ENCODE data around the gene ITPR3.

Gene ITPR3

DNA sequence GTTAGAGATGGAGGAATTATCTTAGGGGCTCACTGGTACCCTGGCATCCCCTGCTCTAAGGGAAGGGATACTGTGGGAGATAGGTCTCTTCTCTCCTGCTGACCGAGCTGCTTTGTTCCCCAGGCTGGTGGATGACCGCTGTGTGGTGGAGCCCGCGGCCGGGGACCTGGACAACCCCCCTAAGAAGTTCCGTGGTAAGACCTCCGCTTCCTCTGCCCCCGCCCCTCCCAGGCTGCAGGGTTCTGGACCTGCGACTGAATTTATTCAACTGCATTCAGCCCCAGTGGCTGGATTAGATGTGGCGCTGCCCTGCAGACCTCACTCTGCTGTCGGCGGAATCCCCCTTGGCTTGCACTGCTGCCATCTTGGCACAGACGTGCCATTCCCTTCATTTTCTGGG, 19.2 kb downstream of the ITPR3 start:
- DNase-seq = no peak

DNA sequence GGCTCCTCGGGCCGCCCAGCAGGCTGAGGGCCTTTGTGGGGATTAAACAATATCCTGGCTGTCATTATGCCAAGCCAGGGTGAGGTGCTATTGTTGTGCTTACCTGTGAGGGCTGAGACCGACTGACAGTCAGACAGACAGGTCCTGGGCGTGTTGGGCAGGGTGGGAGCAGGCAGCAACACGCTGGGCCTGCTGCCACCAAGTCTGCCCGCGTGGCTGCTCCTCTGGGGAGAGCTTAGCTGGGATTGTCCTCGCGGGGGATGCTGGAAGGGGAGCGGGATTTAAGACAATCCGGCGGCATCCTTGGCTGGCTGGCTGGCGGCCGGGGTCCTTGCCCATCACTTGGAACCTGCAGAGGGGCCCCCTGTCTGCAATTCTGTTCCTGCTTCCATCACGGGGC, 20.0 kb downstream of the ITPR3 start:
- DNase-seq = no peak

DNA sequence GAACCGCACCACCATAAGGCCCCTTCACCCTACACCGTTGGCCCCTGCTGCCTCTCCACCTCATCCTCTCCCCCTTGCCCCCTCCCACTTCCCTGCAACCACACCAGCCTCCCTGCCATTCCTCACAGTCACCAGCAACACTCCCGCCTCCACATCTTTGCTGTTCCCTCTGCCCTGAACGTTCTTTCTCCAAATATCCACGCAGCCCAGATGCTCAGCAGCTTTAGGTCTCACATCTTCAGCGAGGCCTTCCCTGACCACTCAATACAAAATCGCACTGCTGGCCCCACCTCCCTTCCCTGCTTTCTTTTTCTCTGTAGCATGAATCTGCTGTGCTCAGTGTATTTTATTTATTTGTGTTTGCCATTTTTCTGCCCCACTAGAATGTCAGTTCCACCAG, 20.5 kb downstream of the ITPR3 start:
- no peak for DNase-seq

DNA sequence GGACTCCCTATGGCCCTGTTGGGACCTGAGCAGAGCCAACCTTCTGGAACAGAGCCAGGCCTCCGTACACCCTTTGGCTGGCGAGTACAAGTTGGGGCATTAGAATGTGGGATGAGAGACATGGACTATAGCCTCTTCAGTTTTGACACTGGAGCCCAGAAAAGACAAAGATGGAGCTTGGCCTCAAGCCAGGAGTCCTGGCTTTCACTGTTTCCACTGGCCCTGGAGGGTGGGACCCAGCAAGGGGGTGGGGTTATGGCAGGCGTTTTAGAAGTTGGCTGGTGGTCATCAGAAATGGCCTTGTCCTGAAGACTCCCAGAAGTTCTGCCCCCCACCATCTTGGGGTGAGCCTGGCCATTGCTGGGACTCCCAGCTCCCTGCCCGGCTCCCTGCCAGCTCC, 21.8 kb downstream of the ITPR3 start:
- no peak for DNase-seq

DNA sequence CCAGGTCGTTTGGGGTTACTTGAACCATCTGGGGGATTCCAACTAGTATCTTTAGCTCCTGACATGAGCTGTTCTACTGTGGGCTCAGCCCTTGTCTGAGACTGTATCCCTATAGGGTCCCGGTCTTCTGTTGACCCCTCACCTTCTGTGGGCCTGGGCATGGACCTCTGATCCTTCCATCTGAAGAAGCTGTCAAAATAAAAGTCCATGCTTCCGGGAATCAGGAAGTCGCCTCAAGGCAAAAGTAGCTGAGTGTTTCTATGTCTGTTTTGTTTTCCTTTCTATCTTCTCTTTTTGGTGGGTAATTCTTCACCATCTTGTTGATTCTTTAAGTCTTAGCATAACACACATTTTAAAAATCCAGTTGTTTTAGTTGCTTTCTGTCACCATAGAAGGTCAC, 30.3 kb downstream of the ITPR3 start:
- no peak for DNase-seq

DNA sequence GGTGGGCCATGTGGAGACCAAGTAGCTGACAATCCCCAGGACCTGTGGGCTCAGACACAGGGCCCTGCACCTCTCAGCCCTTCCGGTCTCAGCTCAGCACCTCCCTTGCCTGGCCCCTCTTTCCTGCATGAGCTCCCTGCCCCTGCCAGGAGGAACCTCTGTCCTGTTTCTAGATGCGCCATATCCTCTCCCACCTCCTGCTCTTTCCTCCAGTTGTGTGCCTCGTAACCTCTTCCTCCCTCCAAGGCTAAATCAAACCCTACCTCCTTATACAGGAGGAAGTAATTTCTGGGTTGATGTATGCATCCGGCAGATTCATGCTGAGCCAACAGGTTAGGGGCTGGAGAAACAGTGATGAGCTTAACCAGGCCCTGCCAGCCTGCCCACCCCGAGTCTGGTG, 30.9 kb downstream of the ITPR3 start:
- no peak for DNase-seq

DNA sequence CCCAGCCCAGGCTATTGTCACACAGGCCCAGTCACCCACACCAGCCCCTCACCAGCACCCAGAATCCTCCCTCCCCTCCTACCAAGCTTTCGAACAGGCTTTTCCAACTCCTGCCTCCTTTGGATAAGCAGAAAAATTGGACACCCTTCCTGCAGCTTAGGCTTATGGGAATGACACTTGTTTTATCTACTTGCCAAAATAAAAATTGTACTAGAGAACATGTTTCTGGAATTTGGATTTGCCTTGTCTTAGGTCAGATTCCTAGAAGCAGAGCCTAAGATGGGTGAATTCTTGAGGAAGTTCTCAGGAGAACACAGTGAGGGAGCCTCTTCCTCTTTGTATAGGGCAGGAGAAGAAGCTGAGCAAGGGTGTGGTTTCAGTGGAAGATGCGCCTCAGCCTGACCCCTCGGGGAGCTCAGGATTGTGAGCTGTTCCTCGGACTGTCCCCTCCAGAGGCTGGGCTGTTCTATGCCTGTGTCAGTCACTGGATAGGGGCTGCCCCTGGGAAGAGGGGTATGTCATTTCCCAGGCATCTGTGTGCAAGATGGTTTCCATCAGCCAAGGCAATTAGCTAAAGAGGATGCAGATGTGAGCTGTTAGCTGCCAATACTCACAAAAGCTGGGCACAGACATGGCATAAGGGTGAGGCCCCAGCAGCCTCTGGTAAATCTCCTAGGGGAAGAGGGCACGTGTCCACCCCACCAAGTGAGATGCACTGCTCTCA, 33.9 kb downstream of the ITPR3 start:
- DNase-seq = no peak

DNA sequence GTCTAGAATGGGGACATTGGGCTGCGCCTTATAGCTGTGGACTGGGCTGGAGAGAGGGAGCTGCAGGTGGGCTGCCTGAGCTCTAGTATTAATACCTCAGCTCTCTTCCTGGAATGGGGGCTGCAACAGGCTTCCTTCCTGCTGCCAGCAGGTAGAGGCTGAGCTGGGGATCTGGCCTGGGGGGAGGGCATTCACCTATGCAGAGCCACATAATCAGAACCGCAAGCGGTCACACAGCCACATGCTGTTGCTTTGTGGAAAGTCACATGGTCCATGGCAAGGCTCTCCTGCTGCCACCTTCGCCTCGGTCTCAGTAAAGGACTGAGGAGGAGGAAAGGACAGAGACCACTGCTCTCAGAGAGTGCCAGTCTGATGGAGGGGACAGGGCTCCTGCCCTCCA, 35.7 kb downstream of the ITPR3 start:
- DNase-seq = no peak

DNA sequence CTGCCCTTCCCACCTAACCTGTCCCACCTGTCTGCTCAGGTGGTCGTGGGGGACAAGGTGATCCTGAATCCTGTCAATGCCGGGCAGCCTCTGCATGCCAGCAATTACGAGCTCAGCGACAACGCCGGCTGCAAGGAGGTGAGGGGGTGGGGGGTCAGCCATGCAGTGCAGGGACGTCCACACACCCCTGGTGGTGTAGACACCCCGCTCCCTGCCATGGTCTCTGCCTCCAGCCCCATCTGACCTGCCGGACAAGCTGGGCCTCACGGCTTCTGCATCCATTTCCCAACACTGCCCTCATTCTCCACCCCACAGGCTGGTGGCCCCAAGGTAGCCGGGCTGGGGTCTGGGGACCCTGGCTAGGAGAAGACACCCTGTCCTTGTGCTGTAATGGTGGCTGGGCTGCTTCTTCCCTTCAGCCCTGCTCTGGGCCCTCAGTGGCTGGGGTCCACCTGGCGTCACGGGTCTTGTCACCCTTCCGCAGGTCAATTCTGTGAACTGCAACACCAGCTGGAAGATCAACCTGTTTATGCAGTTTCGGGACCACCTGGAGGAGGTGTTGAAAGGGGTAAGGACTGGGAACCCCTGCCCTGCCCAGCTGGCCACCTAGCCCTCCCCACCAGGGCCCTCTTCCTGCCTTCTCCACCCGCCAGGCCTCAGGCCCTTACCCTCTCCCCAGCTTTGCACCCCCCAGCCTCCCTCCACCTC, 38.0 kb downstream of the ITPR3 start:
- no peak for DNase-seq

DNA sequence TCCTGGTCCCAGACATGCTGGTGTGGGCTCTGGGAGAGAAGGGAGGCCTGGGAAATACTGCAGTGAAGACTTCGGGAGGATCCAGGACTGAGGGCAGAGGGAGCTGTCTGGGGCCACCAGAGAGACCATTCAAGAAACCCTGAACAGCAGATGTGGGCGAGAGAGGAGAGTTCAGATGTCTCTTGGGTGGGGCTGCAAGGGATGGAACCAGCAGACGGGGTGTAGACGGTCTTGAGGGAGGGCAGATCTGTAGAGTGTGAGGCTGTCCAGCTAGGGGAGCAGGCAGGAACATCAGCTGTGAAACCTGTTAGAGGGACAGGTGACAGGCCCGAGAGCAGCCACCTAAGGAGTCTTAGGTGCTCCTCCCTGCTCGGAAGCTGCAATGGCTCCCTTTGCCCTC, 38.9 kb downstream of the ITPR3 start:
- DNase-seq = no peak

DNA sequence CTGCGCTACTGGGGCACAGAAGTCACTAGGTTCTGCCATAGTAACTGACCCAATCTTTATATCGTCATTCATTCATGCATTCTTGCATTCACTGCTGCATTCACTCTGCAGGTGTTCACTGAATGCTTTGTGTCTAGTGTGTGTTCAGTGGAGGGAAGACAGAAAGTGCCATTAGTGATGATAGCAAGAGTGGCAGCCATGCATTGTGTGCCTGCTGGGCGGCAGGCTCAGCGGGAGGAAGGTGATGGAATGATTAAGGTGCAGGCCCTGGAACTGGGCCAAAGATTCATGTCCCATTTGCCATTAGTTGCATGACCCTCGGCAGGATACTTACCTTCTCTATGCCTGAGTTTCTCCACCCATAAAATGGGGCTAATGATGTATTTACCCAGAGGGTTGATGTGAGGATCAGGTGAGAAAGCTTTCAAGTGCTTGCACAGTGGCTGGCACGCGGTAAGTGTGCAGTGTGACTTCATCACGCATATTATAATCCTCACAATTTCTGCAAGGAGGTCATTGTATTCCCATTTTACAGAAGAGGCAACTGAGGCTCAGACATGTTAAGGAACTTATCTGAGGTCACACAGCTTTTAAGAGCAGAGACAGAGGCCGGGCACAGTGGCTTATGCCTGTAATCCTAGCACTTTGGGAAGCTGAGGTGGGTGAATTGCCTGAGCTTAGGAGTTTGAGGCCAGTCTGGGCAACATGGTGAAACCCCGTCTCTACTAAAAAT, 40.1 kb downstream of the ITPR3 start:
- DNase-seq = no peak

DNA sequence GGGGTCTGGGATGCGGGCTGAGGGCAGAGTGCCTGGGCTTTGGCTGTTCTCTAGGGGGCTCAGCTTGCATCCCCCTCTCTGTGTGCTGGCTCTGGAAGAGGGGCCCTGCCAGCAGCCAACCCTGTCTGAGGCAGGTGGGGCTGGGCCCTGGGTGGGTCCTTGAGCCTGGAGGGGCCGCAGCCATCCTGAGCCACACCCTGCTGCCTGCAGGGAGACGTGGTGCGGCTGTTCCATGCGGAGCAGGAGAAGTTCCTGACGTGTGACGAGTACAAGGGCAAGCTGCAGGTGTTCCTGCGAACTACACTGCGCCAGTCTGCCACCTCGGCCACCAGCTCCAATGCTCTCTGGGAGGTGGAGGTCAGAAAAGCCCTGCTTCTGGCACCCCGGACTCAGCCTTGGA, 41.2 kb downstream of the ITPR3 start:
- DNase-seq = no peak

DNA sequence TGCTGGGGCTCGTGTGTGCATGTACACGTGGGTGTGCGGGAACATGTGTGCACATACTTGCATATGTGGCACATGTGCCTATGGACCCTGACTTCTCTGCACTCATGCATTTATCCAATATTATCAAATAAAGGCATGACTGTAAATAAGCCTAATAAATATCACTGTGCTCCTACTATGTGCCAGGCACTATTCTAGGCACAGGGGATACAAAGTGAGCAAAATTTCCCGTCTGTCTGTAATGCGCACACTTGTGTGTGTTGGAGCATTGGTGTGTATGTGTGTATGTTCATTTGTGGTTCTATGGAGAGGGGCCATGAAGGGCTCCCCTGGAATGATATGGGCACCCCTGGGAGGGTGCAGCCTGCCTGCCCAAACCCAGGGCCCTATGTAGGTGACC, 41.9 kb downstream of the ITPR3 start:
- no peak for DNase-seq

DNA sequence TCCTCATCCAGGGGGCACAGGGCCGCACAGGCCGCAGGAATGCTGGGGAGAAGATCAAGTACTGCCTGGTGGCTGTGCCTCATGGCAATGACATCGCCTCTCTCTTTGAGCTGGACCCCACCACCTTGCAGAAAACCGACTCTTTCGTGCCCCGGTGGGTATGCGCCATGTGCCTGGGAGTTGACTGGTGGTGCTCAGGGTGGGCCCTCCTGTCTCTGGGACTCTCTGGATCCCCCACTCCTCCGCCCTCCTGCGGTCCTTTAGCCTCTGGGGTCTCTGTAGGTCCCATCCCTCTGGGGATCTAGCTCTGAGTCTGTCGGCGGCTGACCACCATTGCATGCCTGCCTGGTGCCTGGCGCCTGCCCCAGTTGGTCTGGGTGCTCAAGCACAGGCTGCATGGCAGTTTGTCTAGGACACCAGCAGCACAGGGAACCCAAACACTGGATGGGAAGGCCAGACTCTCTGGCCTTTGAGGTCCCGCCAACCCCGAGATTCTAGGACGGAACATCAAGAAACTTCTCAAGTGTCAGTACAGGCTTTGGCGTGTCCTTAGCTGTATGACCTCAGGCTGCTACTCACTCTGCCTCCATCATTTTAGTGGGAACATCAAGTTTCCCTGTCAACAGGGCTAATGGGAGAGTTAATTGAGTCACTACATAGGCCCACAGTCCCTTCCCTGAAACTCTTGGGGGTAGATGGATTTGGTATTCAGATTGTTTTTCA, 42.8 kb downstream of the ITPR3 start:
- no peak for DNase-seq

DNA sequence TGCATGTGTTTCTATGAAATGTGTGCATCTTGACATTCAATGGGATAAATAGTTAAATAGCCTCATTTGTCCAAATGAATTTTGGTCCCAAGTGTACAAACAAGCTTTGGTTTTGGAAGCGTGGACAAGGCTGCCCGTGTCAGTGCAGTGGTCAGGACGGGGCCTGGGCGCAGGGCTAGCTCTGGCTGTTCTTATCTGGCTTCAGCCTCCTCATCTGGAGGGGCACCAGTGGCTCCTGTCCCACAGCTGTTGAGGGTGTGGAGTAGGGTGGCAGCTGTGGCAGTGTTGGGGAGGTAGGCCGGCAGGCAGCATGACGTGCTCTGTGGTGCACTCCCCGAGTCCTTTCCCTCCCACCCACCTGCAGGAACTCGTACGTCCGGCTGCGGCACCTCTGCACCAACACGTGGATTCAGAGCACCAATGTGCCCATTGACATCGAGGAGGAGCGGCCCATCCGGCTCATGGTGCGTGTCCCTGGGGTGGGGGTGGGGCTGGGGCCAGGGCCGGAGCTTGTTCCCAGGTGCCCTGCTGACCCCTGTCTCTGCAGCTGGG, 43.5 kb downstream of the ITPR3 start:
- no peak for DNase-seq

DNA sequence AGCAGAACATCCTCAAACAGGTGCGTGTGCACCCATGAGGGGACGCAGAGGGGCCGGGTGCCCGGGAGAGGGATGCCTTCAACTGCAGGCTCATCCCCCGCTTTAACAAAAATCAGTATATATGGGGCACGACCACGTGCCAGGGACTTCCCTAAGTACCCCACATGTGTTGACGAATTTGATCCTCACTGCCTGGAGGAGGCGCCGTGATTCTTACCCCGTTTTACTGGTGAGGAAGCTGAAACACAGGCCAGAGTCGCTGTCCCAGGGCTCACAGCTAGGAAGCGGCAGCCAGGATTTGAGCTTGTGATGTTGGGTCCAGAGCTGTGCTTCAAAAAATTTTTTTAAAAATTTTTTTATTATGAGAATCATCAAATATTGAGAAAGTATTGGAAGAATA, 44.8 kb downstream of the ITPR3 start:
- DNase-seq = no peak

DNA sequence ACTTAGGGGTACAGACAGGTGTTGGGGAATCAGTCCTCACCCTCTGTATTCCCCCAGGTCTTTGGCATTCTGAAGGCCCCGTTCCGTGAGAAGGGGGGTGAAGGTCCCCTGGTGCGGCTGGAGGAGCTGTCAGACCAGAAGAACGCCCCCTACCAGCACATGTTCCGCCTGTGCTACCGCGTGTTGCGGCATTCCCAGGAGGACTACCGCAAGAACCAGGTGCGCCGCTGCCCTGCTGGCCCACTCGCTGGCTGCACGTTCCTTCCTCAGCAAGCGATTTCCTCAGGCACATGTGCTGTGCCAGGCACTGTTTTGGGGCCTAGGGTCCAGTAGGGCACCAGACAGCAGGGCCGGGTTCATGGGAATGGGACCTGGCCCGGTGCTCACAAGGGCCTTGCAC, 46.0 kb downstream of the ITPR3 start:
- DNase-seq = no peak

DNA sequence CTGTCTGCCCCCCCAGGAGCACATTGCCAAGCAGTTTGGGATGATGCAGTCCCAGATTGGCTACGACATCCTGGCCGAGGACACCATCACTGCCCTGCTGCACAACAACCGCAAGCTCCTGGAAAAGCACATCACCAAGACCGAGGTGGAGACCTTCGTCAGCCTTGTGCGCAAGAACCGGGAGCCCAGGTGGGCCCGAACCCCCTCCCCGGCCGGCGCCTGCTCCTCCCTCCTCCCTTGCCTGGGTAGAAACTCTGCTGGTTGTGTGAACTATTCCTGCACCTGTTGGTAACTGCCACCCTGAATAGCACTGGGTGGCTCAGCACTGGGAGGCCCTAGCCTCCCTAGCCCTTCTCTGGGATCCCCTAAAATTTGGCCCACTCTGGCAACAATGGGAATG, 46.7 kb downstream of the ITPR3 start:
- DNase-seq = no peak

DNA sequence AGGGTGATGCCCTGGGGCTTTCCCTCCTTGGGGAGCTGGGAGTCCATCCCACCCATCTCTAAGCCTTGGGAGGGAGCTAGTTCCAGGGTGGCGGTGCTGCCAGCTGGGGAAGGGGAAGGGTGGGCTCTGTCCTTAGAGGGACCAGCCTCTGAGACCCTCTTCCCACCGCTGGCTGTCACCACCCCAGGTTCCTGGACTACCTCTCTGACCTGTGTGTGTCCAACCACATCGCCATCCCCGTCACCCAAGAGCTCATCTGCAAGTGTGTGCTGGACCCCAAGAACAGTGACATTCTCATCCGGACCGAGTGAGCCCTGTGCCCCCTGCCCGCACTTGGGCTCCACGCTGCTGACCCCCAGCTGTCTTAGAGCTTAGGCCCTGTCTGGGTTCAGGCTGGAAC, 47.2 kb downstream of the ITPR3 start:
- DNase-seq = no peak

DNA sequence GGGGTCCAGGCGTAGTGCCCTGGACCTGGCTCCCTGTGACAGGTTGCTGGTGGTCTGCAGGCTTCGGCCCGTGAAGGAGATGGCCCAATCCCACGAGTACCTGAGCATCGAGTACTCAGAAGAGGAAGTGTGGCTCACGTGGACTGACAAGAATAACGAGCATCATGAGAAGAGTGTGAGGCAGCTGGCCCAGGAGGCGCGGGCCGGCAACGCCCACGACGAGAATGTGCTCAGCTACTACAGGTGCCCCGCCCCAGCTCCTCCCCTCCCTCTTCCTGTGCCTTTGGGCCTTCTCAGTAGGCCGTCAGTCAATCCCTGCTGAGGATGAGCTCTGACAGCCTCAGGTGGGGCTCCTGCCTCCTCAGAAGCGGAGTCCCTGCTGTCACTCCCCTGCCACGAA, 47.8 kb downstream of the ITPR3 start:
- no peak for DNase-seq

DNA sequence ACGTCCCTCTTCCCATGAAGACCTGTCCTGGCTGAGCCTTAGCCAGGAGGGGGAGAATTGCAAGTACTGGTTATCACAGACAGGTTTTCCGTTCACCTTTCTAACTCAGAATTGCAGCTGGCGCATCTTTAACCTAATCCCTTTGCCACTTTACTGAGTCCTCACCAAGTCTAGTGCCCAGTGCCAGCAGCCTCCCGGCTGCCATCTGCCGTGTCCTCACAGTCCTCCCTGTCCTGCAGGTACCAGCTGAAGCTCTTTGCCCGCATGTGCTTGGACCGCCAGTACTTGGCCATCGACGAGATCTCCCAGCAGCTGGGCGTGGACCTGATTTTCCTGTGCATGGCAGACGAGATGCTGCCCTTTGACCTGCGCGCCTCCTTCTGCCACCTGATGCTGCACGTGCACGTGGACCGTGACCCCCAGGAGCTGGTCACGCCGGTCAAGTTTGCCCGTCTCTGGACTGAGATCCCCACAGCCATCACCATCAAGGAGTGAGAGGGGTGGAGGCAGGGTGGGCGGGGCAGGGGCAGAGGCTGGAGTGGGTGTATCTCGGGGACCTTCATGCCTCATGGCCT, 49.1 kb downstream of the ITPR3 start:
- DNase-seq = no peak

DNA sequence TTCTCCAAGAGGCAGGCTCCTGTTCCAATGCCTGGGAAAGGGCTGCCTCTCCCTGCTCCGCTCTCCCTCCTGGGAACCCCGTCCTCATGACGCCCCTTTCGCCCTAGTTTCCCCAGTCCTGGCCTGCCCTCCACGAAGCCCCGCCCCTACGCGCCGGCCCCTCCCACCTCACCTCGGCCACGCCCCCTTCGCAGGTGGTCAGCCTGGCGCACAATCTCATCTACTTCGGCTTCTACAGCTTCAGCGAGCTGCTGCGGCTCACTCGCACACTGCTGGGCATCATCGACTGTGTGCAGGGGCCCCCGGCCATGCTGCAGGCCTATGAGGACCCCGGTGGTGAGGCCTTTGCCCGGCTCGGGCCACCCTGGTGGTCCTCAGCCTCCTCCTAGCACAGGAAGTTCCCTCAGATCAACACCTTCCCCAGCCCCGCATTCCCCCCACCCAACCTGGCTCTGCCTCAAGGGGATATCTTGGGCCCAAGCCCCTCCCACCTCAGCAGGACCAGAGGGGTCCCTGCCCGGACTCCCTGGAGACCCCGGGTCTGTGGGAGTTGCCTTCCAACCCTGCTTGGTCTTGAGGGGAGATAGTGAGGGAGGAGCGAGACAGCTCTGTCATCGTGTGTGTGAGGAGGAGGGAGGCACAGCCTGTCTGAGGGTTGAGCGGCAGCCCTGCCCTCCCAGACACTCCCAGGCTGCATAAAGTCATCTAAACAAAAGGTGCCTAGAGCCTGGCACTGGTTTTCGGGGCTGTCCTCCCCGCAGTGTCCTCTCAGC, 50.0 kb downstream of the ITPR3 start:
- no peak for DNase-seq
